GM04504 (cell line): ENCODE results near the gene SPRING1.

Experiments used
- DNase-seq: peaks from one replicate; pipeline ENCODE4 v3.0.0-alpha.2; 2012; ENCODE audit warnings: low read depth

The SPRING1 gene

DNA sequence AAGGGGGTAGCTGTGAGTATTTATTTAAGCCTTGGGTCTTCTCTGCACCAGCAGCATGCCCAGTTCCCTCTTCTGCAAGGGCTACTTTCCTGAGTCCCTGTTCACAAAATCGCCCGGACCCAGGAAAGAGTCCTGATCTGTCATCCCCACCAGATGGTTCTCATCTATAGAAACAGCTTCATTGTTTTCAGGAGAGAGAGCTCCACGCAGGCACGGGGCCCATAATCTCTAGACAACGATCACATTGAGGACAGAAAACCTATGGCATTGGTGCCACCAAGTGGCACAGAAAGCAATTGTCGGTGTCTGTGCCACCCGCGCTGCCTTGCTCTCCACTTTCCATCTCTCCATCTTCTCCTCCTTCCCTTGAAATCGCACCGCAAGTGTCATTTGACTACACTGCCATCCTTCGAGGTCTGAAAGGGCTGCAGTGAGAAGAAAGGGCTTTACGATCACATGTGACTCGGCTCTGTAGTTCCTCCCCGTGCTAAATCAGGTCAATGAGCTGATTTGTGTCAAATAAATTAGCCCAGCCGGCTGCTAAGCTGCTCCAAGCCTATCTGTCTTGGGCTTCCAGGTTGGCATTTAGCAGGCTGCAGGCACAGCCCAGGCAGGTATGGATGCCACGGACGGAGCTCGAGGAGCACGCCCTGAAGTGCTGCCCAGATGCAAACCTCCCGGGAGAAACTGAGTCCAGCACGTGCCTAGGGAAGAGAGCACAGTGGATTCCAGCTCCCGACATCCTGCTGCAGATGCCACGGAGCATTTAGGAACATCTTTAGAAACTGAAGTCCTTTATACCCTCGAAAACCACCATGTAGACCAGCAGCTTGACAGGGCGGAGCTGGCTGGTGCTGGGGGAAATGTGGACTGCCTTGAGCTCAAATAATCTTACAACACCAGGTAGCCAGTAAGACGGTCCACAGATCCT is 28.8 kb downstream of the SPRING1 start:
- peak; percentile 45 for DNase-seq

DNA sequence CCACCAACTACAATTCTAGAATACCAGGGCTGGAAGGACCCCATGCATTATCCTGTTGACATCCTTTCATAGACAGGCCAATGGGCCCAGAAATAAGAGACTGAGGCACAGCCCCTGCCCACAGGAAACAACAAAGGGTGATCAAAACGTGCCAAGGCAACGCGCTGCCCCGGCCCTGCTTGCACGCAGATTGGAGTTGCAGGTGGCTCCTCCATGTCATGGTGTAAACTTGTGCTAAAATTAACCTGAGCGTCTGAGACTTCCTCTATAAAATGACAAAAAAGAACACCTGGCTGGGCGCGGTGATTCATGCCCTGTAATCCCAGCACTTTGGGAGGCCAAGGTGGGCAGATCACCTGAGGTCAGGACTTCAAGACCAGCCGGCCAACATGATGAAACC is 30.1 kb downstream of the SPRING1 start:
- no peak for DNase-seq

DNA sequence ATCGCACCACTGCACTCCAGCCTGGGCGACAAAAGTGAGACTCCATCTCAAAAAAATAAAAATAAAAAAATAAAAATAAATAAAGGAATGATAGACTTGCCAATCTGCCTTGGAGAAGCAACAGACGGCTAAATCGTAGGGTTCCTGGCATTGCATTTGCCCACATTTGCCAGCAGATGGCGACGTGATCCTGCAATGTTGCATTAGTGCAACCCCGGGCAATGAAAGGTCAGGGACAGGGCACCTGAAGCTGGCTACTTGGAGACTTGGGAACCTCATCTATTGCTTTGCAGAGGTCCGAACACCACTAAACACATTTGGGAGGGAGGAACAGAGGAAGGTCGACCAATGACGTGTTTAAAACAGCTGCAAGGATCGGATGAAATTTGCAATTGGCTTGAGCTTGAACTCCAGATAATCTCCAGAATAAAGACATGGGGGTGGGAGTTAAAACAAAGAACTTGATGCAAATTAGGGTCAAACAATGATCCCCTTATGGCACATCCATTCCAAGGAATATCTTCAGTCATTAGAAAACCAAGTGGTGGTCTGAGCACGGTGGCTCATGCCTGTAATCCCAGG is 34.6 kb downstream of the SPRING1 start:
- DNase-seq: peak; percentile 25

DNA sequence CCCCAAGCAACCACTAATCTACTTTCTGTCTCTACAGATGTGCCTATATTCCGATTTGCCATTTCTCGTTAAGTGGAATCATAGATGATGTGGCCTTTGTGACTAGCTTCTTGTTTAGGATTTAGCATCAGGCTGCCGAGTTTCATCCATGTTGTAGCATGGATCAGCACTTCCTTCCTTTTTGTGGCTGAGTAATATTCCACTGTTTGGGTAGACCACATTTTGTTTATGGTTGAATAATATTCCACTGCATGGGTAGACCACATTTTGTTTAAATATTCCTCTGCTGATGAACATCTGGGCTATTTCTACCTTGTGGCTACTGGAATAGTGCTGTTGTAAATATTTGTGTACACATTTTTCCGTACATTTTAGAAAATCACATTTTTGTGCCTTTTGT is 36.4 kb downstream of the SPRING1 start:
- no peak for DNase-seq

- no peak for DNase-seq
Observed at GRCh38 chr12:116700066-116700465, 37.8 kb downstream of the SPRING1 start.

- no peak for DNase-seq
Observed at GRCh38 chr12:116698554-116699075, 39.3 kb downstream of the SPRING1 start.

- no peak for DNase-seq
Observed at GRCh38 chr12:116698116-116698515, 39.8 kb downstream of the SPRING1 start.

DNA sequence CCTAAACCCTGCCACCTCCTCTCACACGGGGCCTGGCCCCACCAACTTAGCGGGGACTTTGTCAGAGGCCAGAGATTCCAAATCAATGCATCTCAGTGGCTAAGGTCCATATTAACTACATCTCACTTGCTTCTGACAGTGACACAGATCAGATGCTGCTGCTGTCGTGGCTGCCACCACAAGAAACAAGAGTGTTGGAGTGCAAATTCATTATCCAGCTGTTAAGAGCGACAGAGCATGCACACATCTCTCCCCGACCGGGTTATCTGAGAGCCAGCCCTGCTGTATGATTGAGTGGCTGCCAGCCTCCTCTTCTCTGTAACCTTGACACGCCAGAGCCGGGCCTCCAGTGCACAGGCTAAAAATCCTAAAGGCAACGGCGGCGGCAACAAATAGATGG is 40.2 kb downstream of the SPRING1 start:
- no peak for DNase-seq

- no peak for DNase-seq
Observed at GRCh38 chr12:116697305-116697704, 40.6 kb downstream of the SPRING1 start.

DNA sequence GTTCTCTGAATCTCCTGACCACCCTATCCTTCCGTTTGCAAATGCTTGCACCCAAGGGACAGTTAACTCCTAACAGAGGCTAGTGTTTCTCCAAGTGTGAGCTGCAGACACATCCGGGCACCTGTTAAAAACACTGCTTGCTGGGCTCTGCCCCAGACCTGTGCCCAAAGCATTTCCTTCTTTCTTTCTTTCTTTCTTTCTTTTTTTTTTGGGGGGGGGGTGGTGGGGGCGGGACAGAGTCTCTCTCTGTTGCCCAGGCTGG is 42.5 kb downstream of the SPRING1 start:
- no peak for DNase-seq

DNA sequence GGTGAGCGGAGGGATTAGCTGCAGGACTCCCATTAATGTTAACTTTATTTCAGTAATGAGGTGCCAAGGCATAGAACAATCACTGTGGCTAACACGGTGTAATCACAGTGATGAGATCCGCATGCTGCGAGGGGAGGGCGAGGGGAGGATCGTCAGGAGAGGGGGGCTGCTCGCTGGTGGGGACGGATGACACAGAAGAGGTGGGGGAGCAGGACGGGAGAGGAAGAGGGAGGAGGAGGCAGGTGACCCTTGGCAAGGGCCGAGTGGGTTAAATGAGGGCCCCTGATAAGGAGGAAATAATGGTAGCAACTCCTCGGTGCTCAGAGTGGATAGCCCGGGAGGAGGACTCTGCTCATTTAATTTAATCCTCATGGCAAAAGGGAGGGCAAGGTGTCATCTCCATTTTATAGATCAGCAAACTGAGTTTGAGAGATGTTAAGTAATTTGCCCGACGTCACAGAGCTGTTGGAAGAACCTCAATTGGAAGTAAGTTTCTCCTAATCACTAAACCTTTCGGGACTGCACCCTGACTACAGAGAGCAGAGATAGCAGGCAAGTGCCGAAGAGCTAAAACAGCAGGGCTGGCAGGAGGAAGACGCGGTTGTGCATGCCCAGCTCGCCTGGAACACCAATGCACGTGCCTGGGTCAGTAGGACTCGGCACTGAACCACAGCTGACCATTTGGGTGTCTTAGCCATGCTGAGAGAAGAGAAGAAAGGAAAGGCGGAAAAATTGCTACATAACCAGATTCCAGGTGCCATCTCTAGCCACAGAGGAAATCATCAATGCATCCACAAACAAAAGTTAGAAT is 43.0 kb downstream of the SPRING1 start:
- no peak for DNase-seq

DNA sequence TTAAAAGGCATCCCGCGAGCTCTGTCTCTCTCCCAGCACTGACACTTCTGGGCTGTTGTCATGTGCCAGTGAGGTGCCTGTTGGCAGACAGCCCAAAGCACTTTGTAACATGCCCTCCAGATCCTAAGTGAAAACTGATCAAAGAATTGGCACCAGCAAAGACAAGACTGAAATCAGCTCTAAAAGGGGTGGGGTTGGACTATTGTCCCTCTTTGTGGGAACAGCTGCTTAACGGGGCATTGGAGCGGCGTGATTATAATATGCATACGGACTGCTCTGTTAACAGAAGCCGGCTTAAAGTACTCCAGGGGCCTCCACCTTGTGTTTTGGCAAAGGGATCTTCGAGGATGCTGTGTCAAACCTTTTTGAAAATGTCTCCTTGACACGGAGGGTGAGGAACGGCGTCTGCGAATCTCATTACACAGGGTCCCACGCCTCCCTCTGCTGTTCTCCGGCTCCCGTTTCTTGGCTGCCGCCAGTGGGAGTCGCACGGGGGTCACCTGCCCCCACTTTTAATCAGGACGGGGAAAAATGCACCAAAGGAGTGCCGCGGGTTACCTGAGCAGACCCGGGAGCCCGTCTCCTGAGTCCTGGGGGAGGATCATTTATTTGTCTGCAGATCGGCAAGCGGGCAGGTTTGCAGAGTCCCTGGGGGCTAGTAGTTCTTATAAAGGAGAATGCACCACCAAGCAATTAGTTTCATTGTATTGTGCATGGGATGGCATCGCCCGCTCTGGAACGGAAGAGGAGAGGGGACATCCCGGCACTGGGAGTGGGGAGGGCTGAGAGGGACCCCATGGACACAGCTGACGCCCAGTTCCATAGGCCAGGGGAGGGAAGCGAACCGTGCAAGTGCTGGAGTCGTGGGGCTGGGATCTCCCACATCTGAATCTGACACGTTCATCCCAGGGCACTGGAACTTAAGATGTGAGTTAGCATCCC is 44.3 kb downstream of the SPRING1 start:
- no peak for DNase-seq

DNA sequence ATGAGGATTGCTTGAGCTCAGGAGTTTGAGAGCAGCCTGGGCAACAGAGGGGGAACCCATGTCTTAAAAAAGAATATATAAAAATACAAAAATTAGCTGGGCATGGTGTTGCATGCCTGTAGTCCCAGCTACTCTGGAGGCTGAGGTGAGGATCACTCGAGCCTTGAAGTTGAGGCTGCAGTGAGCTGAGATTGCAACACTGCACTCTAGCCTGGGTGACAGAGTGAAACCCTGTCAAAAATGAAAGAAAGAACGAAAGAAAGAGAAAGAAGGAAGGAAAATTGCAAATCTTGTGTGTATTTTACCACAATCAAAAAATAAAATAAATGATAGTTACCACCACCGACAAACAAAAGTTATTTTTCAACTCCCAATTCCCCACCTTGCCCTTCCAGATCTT is 45.3 kb downstream of the SPRING1 start:
- DNase-seq: no peak

DNA sequence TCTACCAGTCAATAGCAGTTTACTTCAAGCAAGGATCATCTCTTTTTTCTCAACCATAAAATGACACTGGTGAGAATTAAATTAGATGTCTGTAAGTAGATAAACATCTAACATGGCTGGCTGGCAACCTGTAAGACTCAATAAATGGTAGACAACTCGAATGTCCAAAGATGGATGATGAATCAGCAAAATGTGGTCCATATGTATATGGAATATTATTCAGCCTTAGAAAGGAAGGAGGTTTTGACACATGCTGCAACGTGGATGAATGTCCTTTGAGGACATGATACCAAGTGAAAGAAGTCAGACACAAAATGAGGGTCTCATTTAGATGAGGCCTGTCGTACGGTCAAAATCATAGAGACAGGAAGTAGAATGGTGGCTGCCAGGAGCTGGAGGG is 46.2 kb downstream of the SPRING1 start:
- no peak for DNase-seq

DNA sequence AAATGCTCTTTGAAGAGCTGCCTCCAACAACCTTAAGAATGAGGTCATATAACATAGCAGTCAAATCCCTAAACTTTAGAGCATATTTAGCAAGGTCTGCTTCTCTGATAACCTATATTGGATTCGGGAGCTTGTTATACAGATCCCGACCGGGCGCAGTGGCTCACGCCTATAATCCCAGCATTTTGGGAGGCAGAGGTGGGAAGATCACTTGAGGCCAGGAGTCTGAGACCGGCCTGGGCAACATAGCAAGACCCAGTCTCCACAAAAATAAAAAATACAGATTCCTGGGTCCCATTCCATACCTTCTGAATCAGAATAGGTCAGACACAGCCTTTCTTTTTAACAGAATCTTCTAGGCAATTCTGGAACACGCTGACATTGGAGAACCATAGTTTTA is 46.7 kb downstream of the SPRING1 start:
- DNase-seq: no peak

GRCh38 chr12:116689979-116690744 is 47.7 kb downstream of the SPRING1 start:
- DNase-seq: no peak

DNA sequence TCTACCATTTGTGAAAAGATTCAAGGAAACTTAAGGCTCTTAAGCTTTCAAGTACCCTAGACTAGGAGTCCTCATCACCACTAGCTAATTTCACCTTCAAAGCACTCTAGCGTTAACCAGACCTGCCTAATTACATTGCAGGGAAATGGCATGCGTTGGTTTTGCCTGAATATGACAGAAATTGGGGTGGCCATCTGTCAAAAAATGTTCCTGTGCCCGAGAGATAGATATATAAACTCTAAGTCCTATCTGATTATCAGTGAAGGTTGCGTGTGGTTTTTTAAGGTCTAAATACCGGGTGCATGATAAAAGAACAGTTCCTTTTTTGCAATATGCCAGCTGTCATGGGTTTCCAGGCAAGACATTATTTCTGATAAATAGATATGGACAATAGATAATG is 48.3 kb downstream of the SPRING1 start:
- no peak for DNase-seq
